DND-41 (cell line): ENCODE measurements around the gene ITPR2.

Experiments used
- ATAC-seq: fragments of 200-7000 bp; cut with Tn5 transposase; 3 replicates; pipeline ENCODE4 v1.9.1; 2021; ENCODE audit warnings: low read depth; ENCODE audit not compliant: insufficient read depth
- DNase-seq: peaks from one replicate; pipeline ENCODE4 v3.0.0-alpha.2; 2020
- H2AFZ ChIP-seq: 2 replicates; pipeline ENCODE4 v1.6.0; 2012; ENCODE audit warnings: low read depth, low read length
- H3K27ac ChIP-seq: 2 replicates; pipeline ENCODE4 v1.5.1; 2012; ENCODE audit warnings: low read length, inconsistent platforms
- H3K27me3 ChIP-seq: fragments of 200-600 bp; sonication (generic); 2 replicates; pipeline ENCODE4 v1.6.0; 2012; ENCODE audit warnings: low read length, mild to moderate bottlenecking, inconsistent platforms; ENCODE audit not compliant: insufficient read depth, poor library complexity
- H3K36me3 ChIP-seq: 2 replicates; pipeline ENCODE4 v1.5.1; 2012; ENCODE audit warnings: low read length, inconsistent platforms; ENCODE audit not compliant: insufficient read depth
- H3K4me1 ChIP-seq: 2 replicates; pipeline ENCODE4 v1.5.1; 2012; ENCODE audit warnings: mild to moderate bottlenecking, low read length; ENCODE audit not compliant: insufficient read depth
- H3K4me2 ChIP-seq: 2 replicates; pipeline ENCODE4 v1.6.0; 2012; ENCODE audit warnings: mild to moderate bottlenecking, moderate library complexity, low read length, inconsistent platforms; ENCODE audit not compliant: insufficient read depth
- H3K4me3 ChIP-seq, 2 experiments: fragments of 200-600 bp in 1 of 2; shearing (Covaris generic) in 1 of 2; 2 replicates each; pipeline ENCODE4 v1.5.1; 2012 to 2016; ENCODE audit warnings: inconsistent platforms in 2 of 2, low read length in 2 of 2, mild to moderate bottlenecking in 2 of 2, low read depth in 1 of 2, moderate library complexity in 1 of 2
- H3K79me2 ChIP-seq: 2 replicates; pipeline ENCODE4 v1.6.0; 2012; ENCODE audit warnings: low read length, inconsistent platforms; ENCODE audit not compliant: insufficient read depth
- H3K9ac ChIP-seq: 2 replicates; pipeline ENCODE4 v1.6.0; 2012; ENCODE audit warnings: low read depth, mild to moderate bottlenecking, inconsistent platforms, low read length, moderate library complexity
- H3K9me3 ChIP-seq: 2 replicates; pipeline ENCODE4 v1.5.1; 2012; ENCODE audit warnings: low read length, moderate library complexity, mild to moderate bottlenecking, inconsistent platforms; ENCODE audit not compliant: insufficient read depth, severe bottlenecking
- H4K20me1 ChIP-seq: 2 replicates; pipeline ENCODE4 v1.6.0; 2012; ENCODE audit warnings: low read length; ENCODE audit not compliant: insufficient read depth
- CTCF ChIP-seq: IDR thresholded peaks from 2 replicates; pipeline ENCODE4 v1.5.1; 2012; ENCODE audit warnings: borderline replicate concordance, low read length, moderate library complexity, mild to moderate bottlenecking; ENCODE audit not compliant: poor library complexity, severe bottlenecking; ENCODE audit errors: extremely low read depth
- EZH2 ChIP-seq: IDR thresholded peaks from 3 replicates; pipeline ENCODE4 v1.6.1; 2012; ENCODE audit warnings: borderline replicate concordance, low read depth, mild to moderate bottlenecking, moderate library complexity, low read length, inconsistent platforms; ENCODE audit not compliant: severe bottlenecking

ITPR2 gene

GRCh38 chr12:26537126-26537525 is 295.9 kb downstream of the ITPR2 start:
- ATAC-seq, result no peak
- H3K4me3 ChIP-seq, result no peak overlapping the region
- no peak for DNase-seq
- no peak overlapping the region for H3K4me2 ChIP-seq
- TF ChIP-seq CTCF (no peak), EZH2 (no peak)
- no peaks in the 10 kb centered on the region; the same call in 1 of the 2 replicates for H3K36me3 ChIP-seq
- H3K4me1 ChIP-seq, result no peaks in the 10 kb centered on the region
- H2AFZ ChIP-seq, result no peak overlapping the region
- no peaks in the 10 kb centered on the region for H3K27me3 ChIP-seq
- no peaks in the 10 kb centered on the region for H4K20me1 ChIP-seq
- no peak overlapping the region for H3K9ac ChIP-seq
- no peaks in the 10 kb centered on the region for H3K79me2 ChIP-seq
- no peak overlapping the region for H3K27ac ChIP-seq
- no peaks in the 10 kb centered on the region for H3K9me3 ChIP-seq

- H3K4me1 ChIP-seq, result no peaks in the 10 kb centered on the region
- H4K20me1 ChIP-seq, result no peaks in the 10 kb centered on the region
- DNase-seq (no peak), ATAC-seq (no peak)
- no peaks in the 10 kb centered on the region for H3K79me2 ChIP-seq
- H3K9ac ChIP-seq, result no peak overlapping the region
- no peak overlapping the region for H3K4me2 ChIP-seq
- no peak overlapping the region for H3K4me3 ChIP-seq
- no peak overlapping the region for H2AFZ ChIP-seq
- no peaks in the 10 kb centered on the region for H3K27me3 ChIP-seq
- no peaks in the 10 kb centered on the region for H3K9me3 ChIP-seq
- TF ChIP-seq CTCF, result no peak
- no peak for TF ChIP-seq EZH2
- no peaks in the 10 kb centered on the region; the same call in 1 of the 2 replicates for H3K36me3 ChIP-seq
- H3K27ac ChIP-seq, result no peak overlapping the region
Measured at GRCh38 chr12:26535826-26536225, 297.2 kb downstream of the ITPR2 start.

GRCh38 chr12:26534071-26534470 is 298.9 kb downstream of the ITPR2 start:
- ATAC-seq (no peak), DNase-seq (no peak)
- Histone ChIP-seq H4K20me1 (no peaks in the 10 kb centered on the region), H3K79me2 (no peaks in the 10 kb centered on the region), H2AFZ (no peak overlapping the region), H3K4me3 (no peak overlapping the region), H3K9ac (no peak overlapping the region), H3K9me3 (no peaks in the 10 kb centered on the region), H3K27me3 (no peaks in the 10 kb centered on the region), H3K27ac (no peak overlapping the region), H3K4me2 (no peak overlapping the region), H3K4me1 (no peaks in the 10 kb centered on the region), H3K36me3 (no peaks in the 10 kb centered on the region; the same call in 1 of the 2 replicates)
- TF ChIP-seq CTCF, result no peak
- no peak for TF ChIP-seq EZH2

- H3K4me2 ChIP-seq, result no peak overlapping the region
- no peak overlapping the region for H3K9ac ChIP-seq
- no peak overlapping the region for H2AFZ ChIP-seq
- H3K9me3 ChIP-seq, result no peaks in the 10 kb centered on the region
- H3K4me3 ChIP-seq, result no peak overlapping the region
- DNase-seq, result no peak
- H3K27me3 ChIP-seq, result no peaks in the 10 kb centered on the region
- TF ChIP-seq CTCF, result no peak
- TF ChIP-seq EZH2, result no peak
- H3K79me2 ChIP-seq, result no peaks in the 10 kb centered on the region
- H3K27ac ChIP-seq, result no peak overlapping the region
- no peaks in the 10 kb centered on the region; the same call in 1 of the 2 replicates for H3K36me3 ChIP-seq
- ATAC-seq, result no peak
- H3K4me1 ChIP-seq, result no peaks in the 10 kb centered on the region
- H4K20me1 ChIP-seq, result no peaks in the 10 kb centered on the region
Measured at GRCh38 chr12:26533211-26533610, 299.8 kb downstream of the ITPR2 start.
